Dendritic cell treated with granulocyte-macrophage colony-stimulating factor and Interleukin-4, amounts not matched to agents 40 ng/mL and 50 ng/mL, for 4 days (primary cell): ENCODE data around the gene KDM4B.

ENCODE experiments used
- H3K27ac Mint-ChIP-seq: one replicate; pipeline ENCODE4 v1.8.0; 2022; ENCODE audit warnings: mild to moderate bottlenecking, mixed read lengths
- H3K27me3 Mint-ChIP-seq: one replicate; pipeline ENCODE4 v1.8.0; 2022; ENCODE audit warnings: mild to moderate bottlenecking, mixed read lengths
- H3K36me3 Mint-ChIP-seq: one replicate; pipeline ENCODE4 v1.8.0; 2022; ENCODE audit warnings: low read depth, mixed read lengths
- H3K4me1 Mint-ChIP-seq: one replicate; pipeline ENCODE4 v1.8.0; 2022; ENCODE audit warnings: low read depth, mixed read lengths
- H3K4me3 Mint-ChIP-seq: one replicate; pipeline ENCODE4 v1.8.0; 2022; ENCODE audit warnings: mild to moderate bottlenecking, moderate library complexity, mixed read lengths
- H3K9me3 Mint-ChIP-seq: one replicate; pipeline ENCODE4 v1.8.0; 2022; ENCODE audit warnings: mixed read lengths
- intact Hi-C: fragments of 100-400 bp; cut with micrococcal nuclease; formaldehyde crosslinking; loops from one replicate; pipeline ENCODE4 v1.15.0; 2022

KDM4B gene

GRCh38 chr19:5031231-5032100 lies 62.6 kb downstream of the KDM4B start:
- H3K4me1 Mint-ChIP-seq: peaks cover 31% of the 10 kb centered on the region
- H3K4me3 Mint-ChIP-seq: no peak overlapping the region
- intact Hi-C loops: loop anchor here (1.0 to 10.0 kb wide), 3 partner anchors 119 to 297 kb away; no protein-coding TSS in a partner anchor
- H3K36me3 Mint-ChIP-seq: peaks cover 66% of the 10 kb centered on the region
- no peak overlapping the region for H3K27ac Mint-ChIP-seq
- H3K9me3 Mint-ChIP-seq: no peaks in the 10 kb centered on the region
- no peaks in the 10 kb centered on the region for H3K27me3 Mint-ChIP-seq

GRCh38 chr19:5032101-5032967 lies 63.4 kb downstream of the KDM4B start:
- no peak overlapping the region for H3K4me3 Mint-ChIP-seq
- no peak overlapping the region for H3K27ac Mint-ChIP-seq
- intact Hi-C loops: loop anchor here (5.0 to 10.0 kb wide), 2 partner anchors 120 to 298 kb away; no protein-coding TSS in a partner anchor
- peaks cover 32% of the 10 kb centered on the region for H3K4me1 Mint-ChIP-seq
- H3K9me3 Mint-ChIP-seq: no peaks in the 10 kb centered on the region
- H3K27me3 Mint-ChIP-seq: no peaks in the 10 kb centered on the region
- peaks cover 67% of the 10 kb centered on the region for H3K36me3 Mint-ChIP-seq

DNA sequence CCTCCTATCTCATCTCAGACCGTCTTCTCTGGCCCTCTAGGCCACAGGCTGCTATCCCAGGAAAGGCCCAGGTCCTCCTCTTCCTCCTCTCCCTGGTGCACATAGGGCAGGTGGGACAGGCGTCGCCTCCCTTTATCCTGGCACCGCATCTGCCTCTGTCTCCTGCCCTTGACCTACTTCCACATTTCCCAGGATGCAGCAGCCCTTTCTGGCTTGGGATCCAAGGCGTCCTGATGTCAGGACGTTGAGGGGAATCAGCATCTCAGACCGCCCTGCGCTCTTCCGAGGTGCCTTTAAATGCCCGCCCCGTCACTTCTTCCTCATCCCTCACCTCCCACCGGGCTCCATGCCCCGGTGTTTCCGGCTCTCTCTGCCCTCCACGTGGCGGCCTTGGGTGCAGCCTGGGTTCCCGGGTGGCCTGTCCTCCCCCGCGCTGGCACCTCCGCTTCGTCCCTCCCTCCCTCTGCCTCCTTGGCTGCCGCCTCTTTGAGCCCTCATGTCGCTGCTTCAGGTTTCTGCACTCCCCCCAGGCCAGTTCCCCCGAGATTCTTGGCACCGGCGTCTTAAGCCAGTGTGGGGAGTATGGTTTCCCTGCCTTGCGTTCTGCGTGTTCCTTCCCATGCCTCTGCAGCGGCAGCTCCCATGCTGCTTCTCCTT lies 66.3 kb downstream of the KDM4B start:
- Mint-ChIP-seq H3K27ac (no peak overlapping the region), H3K9me3 (no peaks in the 10 kb centered on the region), H3K4me1 (peaks cover 33% of the 10 kb centered on the region), H3K4me3 (no peak overlapping the region), H3K27me3 (no peaks in the 10 kb centered on the region), H3K36me3 (peaks cover 87% of the 10 kb centered on the region)
- intact Hi-C loops: loop anchor here (10.0 kb wide), 1 partner anchor 300 kb away; no protein-coding TSS in a partner anchor

DNA sequence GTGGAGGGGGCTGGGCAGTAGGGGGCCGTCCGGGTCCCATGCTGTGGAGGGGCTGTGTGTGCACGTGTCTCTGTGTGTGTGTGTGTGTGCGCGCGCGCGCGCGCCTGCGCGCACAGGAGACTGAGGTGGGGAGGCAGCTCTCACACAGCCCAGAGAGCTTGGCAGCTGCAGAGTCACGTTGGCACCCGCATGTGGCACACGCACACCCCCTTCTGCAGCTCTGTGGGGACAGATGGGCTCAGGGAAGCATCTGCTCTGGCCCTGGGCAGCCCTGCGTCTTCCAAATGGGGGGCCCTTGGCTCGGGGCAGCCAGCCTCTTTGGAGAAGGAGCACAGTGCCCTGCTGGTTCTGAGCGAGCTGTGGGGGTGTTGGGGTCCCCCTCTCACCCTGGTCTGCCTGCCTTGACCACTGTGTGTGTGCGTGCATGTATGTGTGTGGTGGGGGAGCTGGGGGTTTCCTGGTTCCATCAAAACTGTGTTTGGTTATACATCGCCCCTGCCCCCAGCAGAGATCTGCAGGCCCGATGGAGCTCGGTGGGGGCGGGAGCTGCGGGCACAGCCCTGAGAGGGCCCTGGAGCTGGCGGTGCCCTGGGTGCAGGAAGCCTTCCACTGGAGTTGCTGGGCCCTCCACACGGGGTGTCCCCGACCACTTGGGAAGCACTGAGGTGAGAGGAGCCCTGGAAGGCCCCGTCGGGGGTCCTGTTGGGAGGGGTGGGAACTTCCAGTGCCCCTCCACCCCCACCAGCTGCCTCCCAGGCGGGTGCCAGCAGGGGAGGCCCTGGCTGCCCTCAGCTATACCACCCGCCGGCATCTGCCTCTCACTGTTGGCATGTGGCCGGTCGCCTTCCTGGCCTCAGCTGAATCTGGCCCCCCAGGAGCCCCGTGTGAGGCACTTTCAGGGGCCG lies 67.1 kb downstream of the KDM4B start:
- H3K4me1 Mint-ChIP-seq: peaks cover 28% of the 10 kb centered on the region
- no peaks in the 10 kb centered on the region for H3K9me3 Mint-ChIP-seq
- H3K27me3 Mint-ChIP-seq: no peaks in the 10 kb centered on the region
- peaks cover 93% of the 10 kb centered on the region for H3K36me3 Mint-ChIP-seq
- no peak overlapping the region for H3K27ac Mint-ChIP-seq
- intact Hi-C loops: loop anchor here (10.0 kb wide), 1 partner anchor 301 kb away; no protein-coding TSS in a partner anchor
- H3K4me3 Mint-ChIP-seq: no peak overlapping the region

DNA sequence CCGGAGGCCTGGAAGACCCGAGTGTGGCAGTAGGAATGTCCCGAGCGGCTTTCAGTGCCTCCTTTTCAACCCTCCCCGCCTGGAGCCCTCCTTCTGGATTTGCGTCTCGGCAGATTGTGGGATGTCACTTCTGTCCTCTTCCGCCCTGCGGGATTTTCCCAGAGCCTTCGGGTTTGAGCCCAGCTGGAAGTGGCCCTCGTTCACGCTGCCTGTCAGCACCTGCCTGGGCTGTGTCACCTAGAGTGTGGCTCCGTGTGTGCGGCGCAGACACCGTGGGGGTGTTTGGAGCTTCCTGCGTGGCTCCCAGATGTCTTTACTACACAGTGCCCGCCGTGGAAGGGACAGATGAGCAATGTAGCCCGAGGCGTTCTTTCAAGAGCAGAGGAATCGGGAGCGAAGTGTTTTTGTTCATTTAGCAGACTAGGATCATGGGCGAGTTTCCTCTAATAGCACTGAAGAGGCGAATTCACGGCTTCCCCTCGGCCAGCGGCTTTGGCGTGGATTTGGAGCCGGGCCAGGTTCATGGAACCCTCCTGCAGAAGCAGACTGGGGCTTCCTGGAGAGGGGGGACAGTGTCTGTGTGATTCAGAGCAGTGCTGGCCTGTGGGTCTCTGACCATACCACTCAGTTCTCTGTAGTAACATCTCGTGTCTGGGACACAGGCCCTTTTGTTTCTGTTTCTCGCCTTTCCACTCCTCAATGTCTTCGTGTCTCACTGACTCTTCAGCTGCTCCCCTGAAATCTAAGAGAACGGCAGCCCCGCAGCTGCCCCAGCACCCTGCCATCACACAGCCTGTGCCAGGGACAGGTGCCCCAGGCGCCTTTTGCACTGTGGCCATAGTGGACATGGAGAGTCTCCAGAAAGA lies 68.0 kb downstream of the KDM4B start:
- intact Hi-C loops: loop anchor here (10.0 kb wide), 1 partner anchor 302 kb away; no protein-coding TSS in a partner anchor
- Mint-ChIP-seq H3K9me3 (no peaks in the 10 kb centered on the region), H3K27ac (no peak overlapping the region), H3K27me3 (no peaks in the 10 kb centered on the region), H3K36me3 (peaks cover 99% of the 10 kb centered on the region), H3K4me1 (peaks cover 19% of the 10 kb centered on the region), H3K4me3 (no peak overlapping the region)

DNA sequence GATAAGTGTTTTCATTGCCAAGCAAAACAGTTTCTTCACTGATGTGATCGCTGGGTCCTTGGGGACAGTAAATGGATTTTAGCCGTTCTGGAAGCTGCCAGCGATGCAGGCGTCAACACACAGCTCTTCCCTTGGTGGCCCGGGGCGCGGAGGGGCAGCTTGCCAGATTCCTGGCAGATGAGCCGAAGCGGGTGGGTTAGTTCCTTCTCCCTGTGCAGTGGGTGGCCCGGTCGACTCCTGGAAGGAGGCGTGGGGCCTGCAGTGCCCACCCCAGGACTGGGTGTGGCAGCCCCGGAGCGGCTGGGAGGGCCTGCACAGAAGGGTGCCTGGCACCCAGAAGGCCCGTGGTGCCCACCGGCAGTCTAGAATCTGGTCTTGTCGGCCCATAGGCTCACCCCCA lies 69.0 kb downstream of the KDM4B start:
- H3K27me3 Mint-ChIP-seq: no peaks in the 10 kb centered on the region
- no peak overlapping the region for H3K4me3 Mint-ChIP-seq
- H3K4me1 Mint-ChIP-seq: peaks cover 17% of the 10 kb centered on the region
- intact Hi-C loops: loop anchor here (10.0 kb wide), 1 partner anchor 303 kb away; no protein-coding TSS in a partner anchor
- peaks cover 99% of the 10 kb centered on the region for H3K36me3 Mint-ChIP-seq
- H3K9me3 Mint-ChIP-seq: no peaks in the 10 kb centered on the region
- no peak overlapping the region for H3K27ac Mint-ChIP-seq

GRCh38 chr19:5038631-5039271 lies 69.8 kb downstream of the KDM4B start:
- peaks cover 17% of the 10 kb centered on the region for H3K4me1 Mint-ChIP-seq
- H3K9me3 Mint-ChIP-seq: no peaks in the 10 kb centered on the region
- peak overlapping the region; percentile 3 for H3K27ac Mint-ChIP-seq
- H3K27me3 Mint-ChIP-seq: no peaks in the 10 kb centered on the region
- intact Hi-C loops: loop anchor here (10.0 kb wide), 1 partner anchor 304 kb away; no protein-coding TSS in a partner anchor
- H3K36me3 Mint-ChIP-seq: peaks cover 99% of the 10 kb centered on the region
- H3K4me3 Mint-ChIP-seq: no peak overlapping the region

GRCh38 chr19:5039642-5040543 lies 71.0 kb downstream of the KDM4B start:
- H3K27ac Mint-ChIP-seq: no peak overlapping the region
- H3K36me3 Mint-ChIP-seq: peaks cover 96% of the 10 kb centered on the region
- H3K9me3 Mint-ChIP-seq: no peaks in the 10 kb centered on the region
- no peak overlapping the region for H3K4me3 Mint-ChIP-seq
- intact Hi-C loops: loop anchor here (10.0 kb wide), 3 partner anchors 95 to 305 kb away; no protein-coding TSS in a partner anchor
- peaks cover 17% of the 10 kb centered on the region for H3K4me1 Mint-ChIP-seq
- no peaks in the 10 kb centered on the region for H3K27me3 Mint-ChIP-seq

- Mint-ChIP-seq H3K4me1 (peaks cover 17% of the 10 kb centered on the region), H3K27me3 (no peaks in the 10 kb centered on the region), H3K9me3 (no peaks in the 10 kb centered on the region), H3K36me3 (peaks cover 96% of the 10 kb centered on the region), H3K4me3 (no peak overlapping the region), H3K27ac (no peak overlapping the region)
- intact Hi-C loops: loop anchor here (10.0 kb wide), 2 partner anchors 94 to 134 kb away; no protein-coding TSS in a partner anchor
Observed at GRCh38 chr19:5040544-5041167, 71.7 kb downstream of the KDM4B start.

DNA sequence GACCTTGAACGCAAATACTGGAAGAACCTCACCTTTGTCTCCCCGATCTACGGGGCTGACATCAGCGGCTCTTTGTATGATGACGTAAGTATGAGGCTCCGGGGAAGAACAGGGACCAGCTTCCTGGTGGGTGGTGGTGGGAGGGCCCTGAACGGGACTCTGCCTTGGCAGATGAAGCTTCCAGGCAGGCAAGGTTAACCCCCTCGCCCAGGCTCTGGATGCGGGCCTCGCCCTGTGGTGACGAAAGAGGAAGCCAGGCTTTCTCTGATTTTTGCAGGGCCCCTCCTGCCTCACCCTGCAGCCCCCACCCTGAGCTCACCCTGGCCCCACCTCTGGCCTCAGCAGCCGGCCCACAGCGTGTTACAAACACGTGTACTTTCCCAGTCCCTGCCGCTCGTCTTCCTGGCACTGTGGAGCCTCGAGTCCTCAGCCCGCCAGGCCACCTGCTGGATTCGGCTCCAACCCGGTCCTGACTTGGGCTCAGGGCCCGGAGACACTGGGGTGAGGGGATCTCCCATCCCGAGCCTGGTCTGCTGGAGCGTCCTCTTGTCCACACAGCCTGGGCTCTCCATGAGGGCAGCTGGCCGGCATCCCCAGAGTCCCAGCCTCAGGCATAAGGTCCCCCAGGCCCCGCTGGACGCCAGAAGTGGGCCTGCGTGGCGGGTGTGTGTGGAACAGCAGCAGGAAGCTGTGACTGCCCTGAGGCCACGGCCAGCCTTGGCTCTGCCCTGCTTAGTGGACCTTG lies 72.4 kb downstream of the KDM4B start:
- intact Hi-C loops: loop anchor here (10.0 kb wide), 2 partner anchors 93 to 133 kb away; no protein-coding TSS in a partner anchor
- peaks cover 96% of the 10 kb centered on the region for H3K36me3 Mint-ChIP-seq

More for the DNA sequence above, 72.4 kb downstream of the KDM4B start:
- H3K27me3 Mint-ChIP-seq: no peaks in the 10 kb centered on the region
- no peak overlapping the region for H3K27ac Mint-ChIP-seq
- H3K4me3 Mint-ChIP-seq: no peak overlapping the region
- peaks cover 17% of the 10 kb centered on the region for H3K4me1 Mint-ChIP-seq
- no peaks in the 10 kb centered on the region for H3K9me3 Mint-ChIP-seq
